Common myeloid progenitor, CD34-positive (primary cell): ENCODE data around the gene ARID4A.

ENCODE experiments used
- CTCF ChIA-PET: fragments of 350-600 bp; sonication (Branson Sonifier 250); formaldehyde crosslinking; loops from one replicate; lab custom pipeline; 2021; ENCODE audit warnings: antibody characterized with exemption; lab: Charles Lee
- POLR2A ChIA-PET: fragments of 350-600 bp; sonication (Branson Sonifier 250); formaldehyde crosslinking; loops from one replicate; lab custom pipeline; 2021; ENCODE audit warnings: antibody characterized with exemption; lab: Charles Lee
- DNase-seq, 3 donors: peaks; one replicate each; pipeline versions ENCODE4 v3.0.0 to v3.0.0-alpha.2; 2013
- H3K27ac ChIP-seq, 2 experiments: 1 replicate in 1 of 2; 2 replicates in 1 of 2; pipeline ENCODE4 v1.7.0; 2013; ENCODE audit warnings: inconsistent platforms in 2 of 2, low read length in 2 of 2, mild to moderate bottlenecking in 2 of 2, low read depth in 1 of 2, moderate library complexity in 1 of 2; ENCODE audit not compliant: severe bottlenecking in 2 of 2, insufficient read depth in 1 of 2, poor library complexity in 1 of 2
- H3K27me3 ChIP-seq, 5 experiments: replicated peaks in 2 of 5; 1 replicate in 3 of 5; 2 replicates in 2 of 5; pipeline versions ENCODE4 v1.6.1 to v1.7.0; 2013; ENCODE audit warnings: low read length in 4 of 5, mild to moderate bottlenecking in 2 of 5, moderate library complexity in 2 of 5, inconsistent platforms in 1 of 5; ENCODE audit not compliant: insufficient read depth in 5 of 5, control insufficient read depth in 4 of 5
- H3K36me3 ChIP-seq, 4 experiments: 1 replicate in 2 of 4; 2 replicates in 2 of 4; pipeline versions ENCODE4 v1.6.1 to v1.7.0; 2013; ENCODE audit warnings: low read length in 3 of 4, control low read depth in 1 of 4, mild to moderate bottlenecking in 1 of 4; ENCODE audit not compliant: control insufficient read depth in 4 of 4, insufficient read depth in 4 of 4
- H3K4me1 ChIP-seq, 4 experiments: 1 replicate in 3 of 4; 2 replicates in 1 of 4; pipeline versions ENCODE4 v1.6.1 to v1.7.1; 2013; ENCODE audit warnings: low read length in 3 of 4, mild to moderate bottlenecking in 3 of 4, control low read depth in 1 of 4, inconsistent platforms in 1 of 4, moderate library complexity in 1 of 4; ENCODE audit not compliant: control insufficient read depth in 4 of 4, insufficient read depth in 4 of 4; ENCODE audit errors: control extremely low read depth in 1 of 4
- H3K4me3 ChIP-seq, 7 experiments: 1 replicate in 4 of 7; 2 replicates in 3 of 7; pipeline versions ENCODE4 v1.5.1 to v1.7.0; 2013; ENCODE audit warnings: mild to moderate bottlenecking in 7 of 7, low read length in 6 of 7, moderate library complexity in 6 of 7, inconsistent platforms in 2 of 7, low read depth in 2 of 7, control low read depth in 1 of 7; ENCODE audit not compliant: insufficient read depth in 4 of 7, control insufficient read depth in 1 of 7; ENCODE audit errors: extremely low read depth in 1 of 7
- H3K9me3 ChIP-seq, 5 experiments: 1 replicate in 4 of 5; 2 replicates in 1 of 5; pipeline versions ENCODE4 v1.6.1 to v1.7.1; 2013; ENCODE audit warnings: low read length in 4 of 5, mild to moderate bottlenecking in 2 of 5, inconsistent platforms in 1 of 5, low read depth in 1 of 5, moderate library complexity in 1 of 5; ENCODE audit not compliant: control insufficient read depth in 4 of 5, insufficient read depth in 2 of 5; ENCODE audit errors: control extremely low read depth in 1 of 5
- WGBS: methylation state at CpG from one replicate; pipeline ENCODE4 v1.1.5; 2013; ENCODE audit not compliant: insufficient coverage; 5-methylcytosine and 5-hydroxymethylcytosine counted together

ARID4A gene

DNA sequence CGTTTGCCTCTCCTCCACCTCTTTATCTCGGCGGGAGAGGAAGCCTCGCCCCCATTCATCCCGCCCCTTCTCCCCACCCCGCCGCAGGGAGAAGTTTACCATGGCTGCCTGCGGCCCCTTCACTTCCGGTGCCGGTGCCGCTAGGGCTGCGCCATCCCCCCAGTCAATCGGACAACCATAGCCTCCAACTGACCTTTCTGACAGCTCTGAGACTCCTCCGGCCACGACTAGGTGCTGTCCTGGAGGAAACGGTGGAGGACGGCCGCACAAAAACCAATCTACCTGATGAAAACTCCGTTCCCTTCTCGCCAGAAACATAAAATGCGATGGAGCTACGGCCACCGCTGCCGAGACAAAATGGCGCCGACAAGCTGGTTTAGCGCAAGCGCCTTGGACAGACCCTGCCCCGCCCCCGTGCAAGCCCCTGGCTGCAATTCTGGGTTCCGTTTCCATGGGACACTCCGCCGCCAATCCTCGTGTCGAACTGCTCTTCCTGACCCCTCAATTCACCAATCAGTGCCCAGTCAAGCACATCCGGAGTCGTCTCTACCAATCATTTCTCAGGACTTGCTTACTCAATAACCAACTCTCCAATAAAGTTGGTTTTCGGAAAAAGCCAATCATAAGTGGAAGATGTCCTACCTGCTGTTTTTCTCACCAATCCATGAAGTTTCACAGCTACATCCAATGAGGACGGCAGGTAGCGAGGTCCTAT, 436 bp upstream of the ARID4A start:
- Histone ChIP-seq H3K27me3 (no peaks in the 10 kb centered on the region), H3K36me3 (peaks cover 5 to 33% (median 23%) of the 10 kb centered on the region in 4 experiments), H3K4me1 (peaks cover 12 to 35% (median 29%) of the 10 kb centered on the region in 4 experiments), H3K4me3 (peak overlapping the region; percentile 95 to 100 (median 99)), H3K9me3 (no peaks in the 10 kb centered on the region), H3K27ac (peak overlapping the region; percentile 98)
- 0% methylated on average over 31 of the region's 40 CpGs for WGBS
- CTCF ChIA-PET, result interaction anchor here (0.7 to 1.2 kb wide), 10 partner anchors 9 to 64 kb away, joined by 3 to 6 read pairs (median 4); no protein-coding TSS in a partner anchor
- POLR2A ChIA-PET, result interaction anchor here (0.6 to 1.0 kb wide), 5 partner anchors 17 to 149 kb away, joined by 3 to 4 read pairs (median 3); partner anchors contain the start of genes ACTR10 and PSMA3
- peak; percentile 100 for DNase-seq

GRCh38 chr14:58299401-58300330, 1.3 kb downstream of the ARID4A start:
- Histone ChIP-seq H3K4me3 (peak overlapping the region; percentile 76 to 100 (median 98)), H3K4me1 (peaks cover 12 to 35% (median 29%) of the 10 kb centered on the region in 4 experiments), H3K9me3 (no peaks in the 10 kb centered on the region), H3K36me3 (peaks cover 0 to 26% (median 17%) of the 10 kb centered on the region in 4 experiments), H3K27ac (peak overlapping the region; percentile 65 to 98), H3K27me3 (no peaks in the 10 kb centered on the region)
- POLR2A ChIA-PET, result no interaction called here
- 0% methylated on average over 29 of the region's 48 CpGs for WGBS
- CTCF ChIA-PET, result interaction anchor here (0.9 to 1.3 kb wide), 2 partner anchors 11 to 12 kb away, joined by 3 read pairs; no protein-coding TSS in a partner anchor
- DNase-seq, result peak; percentile 5 to 36 (median 31)

DNA sequence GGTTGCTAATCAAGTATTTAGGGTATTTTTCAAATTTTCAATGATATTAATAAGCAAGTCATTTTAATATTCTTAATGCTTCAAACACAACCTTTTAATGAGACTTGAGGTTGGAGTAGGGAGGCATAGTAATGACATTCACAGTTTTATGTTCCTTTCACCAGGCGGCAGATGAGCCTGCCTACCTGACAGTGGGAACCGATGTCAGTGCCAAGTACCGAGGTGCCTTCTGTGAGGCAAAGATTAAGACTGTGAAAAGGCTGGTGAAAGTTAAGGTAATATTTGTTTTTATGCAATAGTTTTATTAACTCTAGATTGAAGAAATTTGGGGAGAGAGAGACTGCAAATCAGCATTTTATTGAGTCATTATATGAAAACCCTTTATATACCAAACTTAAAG, 3.1 kb downstream of the ARID4A start:
- H3K4me1 ChIP-seq, result peaks cover 9 to 24% (median 20%) of the 10 kb centered on the region in 4 experiments
- H3K36me3 ChIP-seq, result peaks cover 6 to 34% (median 17%) of the 10 kb centered on the region in 4 experiments
- ChIA-PET POLR2A (no interaction called here), CTCF (no interaction called here)
- no peak overlapping the region for H3K27ac ChIP-seq
- H3K4me3 ChIP-seq, result no peak overlapping the region
- no peaks in the 10 kb centered on the region for H3K27me3 ChIP-seq
- WGBS, result 100% methylated on average over 1 of the region's 3 CpGs
- no peak for DNase-seq
- no peaks in the 10 kb centered on the region for H3K9me3 ChIP-seq

GRCh38 chr14:58305730-58306129, 7.4 kb downstream of the ARID4A start:
- no peak for DNase-seq
- POLR2A ChIA-PET, result no interaction called here
- CTCF ChIA-PET, result interaction anchor here (2.3 kb wide), 1 partner anchor 8 kb away, joined by 4 read pairs; no protein-coding TSS in a partner anchor
- no CpG with 5 or more reads among the region's 2 CpGs for WGBS
- H3K27me3 ChIP-seq, result no peaks in the 10 kb centered on the region
- H3K36me3 ChIP-seq, result peaks cover 9 to 54% (median 25%) of the 10 kb centered on the region in 4 experiments
- peaks cover 0 to 7% (median 3%) of the 10 kb centered on the region in 4 experiments for H3K4me1 ChIP-seq
- H3K9me3 ChIP-seq, result no peaks in the 10 kb centered on the region
- H3K4me3 ChIP-seq, result no peak overlapping the region
- H3K27ac ChIP-seq, result no peak overlapping the region

GRCh38 chr14:58307597-58308316, 9.4 kb downstream of the ARID4A start:
- POLR2A ChIA-PET, result no interaction called here
- Histone ChIP-seq H3K4me3 (no peak overlapping the region), H3K4me1 (no peaks in the 10 kb centered on the region), H3K27ac (no peak overlapping the region), H3K27me3 (no peaks in the 10 kb centered on the region), H3K9me3 (no peaks in the 10 kb centered on the region), H3K36me3 (peaks cover 12 to 48% (median 21%) of the 10 kb centered on the region in 4 experiments)
- no peak for DNase-seq
- WGBS, result 100% methylated on average over 1 of the region's 8 CpGs
- CTCF ChIA-PET, result no interaction called here

DNA sequence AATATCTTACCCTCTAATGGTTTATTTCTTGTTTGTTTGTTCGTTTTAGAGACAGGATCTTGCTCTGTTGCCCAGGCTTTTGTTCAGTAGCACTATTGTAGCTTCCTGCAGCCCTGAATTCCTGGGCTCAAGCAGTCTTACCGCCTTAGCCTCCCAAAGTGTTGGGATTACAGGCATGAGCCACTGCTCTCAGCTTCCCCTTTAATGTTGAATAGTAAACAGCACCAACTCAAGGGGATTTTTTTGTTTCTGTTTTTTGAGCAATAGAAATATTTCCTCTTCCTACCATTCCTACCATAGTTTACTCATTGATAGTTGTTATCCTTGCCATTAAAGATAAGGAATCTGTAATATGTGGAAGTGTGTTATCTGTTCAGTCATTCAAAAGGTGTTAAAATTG, 10.7 kb downstream of the ARID4A start:
- Histone ChIP-seq H3K27ac (no peak overlapping the region), H3K4me1 (no peaks in the 10 kb centered on the region), H3K27me3 (no peaks in the 10 kb centered on the region), H3K4me3 (no peak overlapping the region), H3K9me3 (no peaks in the 10 kb centered on the region), H3K36me3 (peaks cover 12 to 50% (median 22%) of the 10 kb centered on the region in 4 experiments)
- ChIA-PET CTCF (no interaction called here), POLR2A (no interaction called here)
- 100% methylated on average over 1 of the region's 2 CpGs for WGBS
- DNase-seq, result no peak
